GM20431 (cell line): ENCODE data around the gene REXO1.
"Not testable (repeated sequence)": the region's sequence is repeated elsewhere in the genome, so short reads cannot be mapped to it uniquely, and the experiment has no call there.

ENCODE experiments used
- in situ Hi-C: fragments of 300-500 bp; cut with MseI, MboI; formaldehyde crosslinking; loops from one replicate; pipeline ENCODE4 v1.15.0; 2020; ENCODE audit warnings: low sequenced_read_pairs; ENCODE audit not compliant: unreplicated experiment

REXO1 gene

GRCh38 chr19:1876496-1877279 is 28.4 kb upstream of the REXO1 start:
- in situ Hi-C loops, result not testable (repeated sequence)

DNA sequence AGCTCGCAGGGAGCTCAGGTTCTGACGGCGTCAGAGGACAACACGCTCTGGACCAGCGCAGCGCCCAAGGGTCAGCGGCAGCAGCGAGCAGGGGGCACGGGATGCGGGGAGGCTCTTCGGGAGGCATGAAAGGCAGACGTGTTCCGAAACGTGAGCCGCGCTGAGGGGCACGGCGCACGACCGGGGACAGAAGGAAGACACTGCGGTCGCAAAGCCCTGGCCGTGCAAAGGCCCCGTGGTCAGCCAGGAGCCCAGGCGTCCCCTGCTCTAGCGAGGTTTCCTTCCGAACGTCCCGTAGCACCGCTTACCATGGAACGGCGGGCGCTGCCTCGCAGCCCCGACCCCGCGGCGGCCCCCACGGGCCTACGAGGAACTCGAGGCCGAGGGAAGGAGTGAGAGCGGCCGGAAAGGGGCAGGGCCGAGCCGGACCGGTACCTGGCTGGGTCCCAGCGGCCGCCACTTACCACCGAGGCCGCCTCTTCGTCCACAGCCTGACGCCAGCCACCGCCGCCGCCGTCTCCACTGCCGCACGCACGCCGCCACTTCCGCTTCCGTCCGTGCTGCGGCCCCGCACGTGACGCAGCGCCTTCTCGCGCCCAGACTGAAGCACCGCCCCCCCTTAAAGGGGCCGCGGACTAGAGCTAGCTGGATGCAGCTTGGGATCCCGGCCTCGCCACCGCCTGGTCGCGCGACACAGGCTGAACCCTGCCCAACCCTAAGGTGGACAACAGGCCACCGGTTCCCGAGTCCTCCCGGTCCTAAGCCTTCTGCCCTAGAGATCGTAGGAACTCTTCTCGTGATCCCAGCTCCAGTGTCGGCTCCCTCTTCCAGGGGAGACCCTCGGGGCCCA is 27.6 kb upstream of the REXO1 start:
- in situ Hi-C loops, result no loop called here

- in situ Hi-C loops, result not testable (repeated sequence)
Observed at GRCh38 chr19:1875265-1875645, 27.0 kb upstream of the REXO1 start.

- in situ Hi-C loops, result no loop called here
Observed at GRCh38 chr19:1874554-1875185, 26.4 kb upstream of the REXO1 start.

DNA sequence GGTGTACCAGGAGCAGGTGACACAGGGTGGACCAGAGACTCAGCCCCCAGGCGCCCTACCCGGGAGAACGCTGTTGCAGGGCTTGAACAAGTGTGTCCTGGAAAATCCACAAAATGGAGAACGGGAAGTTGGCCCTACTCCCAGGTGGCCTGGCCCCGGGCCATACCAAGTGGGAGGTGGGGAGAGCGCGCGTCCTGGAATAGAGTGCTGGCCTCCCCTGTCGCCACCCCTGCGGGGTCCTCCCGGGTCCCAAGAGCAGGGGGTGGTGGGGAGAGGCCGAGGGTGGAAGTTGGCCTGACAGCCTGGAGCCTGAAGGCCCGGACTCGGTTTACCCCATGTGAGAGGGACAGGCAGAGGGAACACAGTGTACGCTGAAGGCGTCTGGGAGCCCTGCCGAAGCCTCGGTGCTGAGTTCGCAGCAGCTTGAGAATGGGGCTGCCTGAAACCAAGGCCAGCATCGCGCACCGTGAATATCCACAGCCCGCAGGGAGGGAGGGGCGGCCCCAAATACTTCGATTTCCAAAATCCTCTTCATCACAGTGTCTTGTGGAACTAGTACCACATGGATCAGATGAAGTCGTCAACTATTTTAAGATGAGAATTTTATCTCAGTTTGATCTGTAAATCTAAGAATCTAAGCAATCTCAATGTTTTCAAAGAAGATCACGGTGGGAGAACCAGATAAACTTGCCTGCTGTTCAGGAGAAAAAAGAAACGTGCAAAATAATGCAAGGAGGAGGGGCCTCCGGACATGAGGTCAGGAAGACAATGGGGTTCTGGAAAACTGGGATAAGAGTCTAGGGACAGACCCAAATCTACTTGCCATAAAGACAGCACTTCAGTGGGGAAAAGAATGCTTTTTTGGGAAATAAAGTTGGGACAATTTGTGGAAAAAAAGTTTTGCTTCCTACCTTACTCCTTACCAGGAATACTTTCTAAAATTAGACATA is 25.5 kb upstream of the REXO1 start:
- in situ Hi-C loops, result no loop called here

- in situ Hi-C loops, result no loop called here
Observed at GRCh38 chr19:1872807-1873523, 24.7 kb upstream of the REXO1 start.

- in situ Hi-C loops, result no loop called here
Observed at GRCh38 chr19:1871630-1872029, 23.3 kb upstream of the REXO1 start.

- in situ Hi-C loops, result no loop called here
Observed at GRCh38 chr19:1871140-1871597, 22.9 kb upstream of the REXO1 start.

- in situ Hi-C loops, result no loop called here
Observed at GRCh38 chr19:1868971-1869370, 20.7 kb upstream of the REXO1 start.

DNA sequence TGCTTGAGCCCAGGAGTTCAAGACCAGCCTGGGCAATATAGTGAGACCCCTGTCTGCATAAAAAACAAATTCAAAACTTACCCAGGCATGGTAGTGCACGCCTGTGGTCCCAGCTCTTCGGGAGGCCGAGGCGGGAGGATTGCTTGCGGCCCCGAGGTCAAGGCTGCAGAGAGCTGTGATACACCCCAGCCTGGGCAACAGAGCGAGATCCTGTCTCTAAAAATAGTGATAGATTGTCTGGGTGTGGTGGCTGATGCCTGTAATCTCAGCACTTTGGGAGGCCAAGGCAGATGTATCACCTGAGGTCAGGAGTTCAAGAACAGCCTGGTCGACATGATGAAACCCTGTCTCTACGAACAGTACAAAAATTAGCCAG is 19.1 kb upstream of the REXO1 start:
- in situ Hi-C loops, result no loop called here

GRCh38 chr19:1866693-1867348 is 18.5 kb upstream of the REXO1 start:
- in situ Hi-C loops, result no loop called here

- in situ Hi-C loops, result no loop called here
Observed at GRCh38 chr19:1865172-1866010, 17.1 kb upstream of the REXO1 start.

DNA sequence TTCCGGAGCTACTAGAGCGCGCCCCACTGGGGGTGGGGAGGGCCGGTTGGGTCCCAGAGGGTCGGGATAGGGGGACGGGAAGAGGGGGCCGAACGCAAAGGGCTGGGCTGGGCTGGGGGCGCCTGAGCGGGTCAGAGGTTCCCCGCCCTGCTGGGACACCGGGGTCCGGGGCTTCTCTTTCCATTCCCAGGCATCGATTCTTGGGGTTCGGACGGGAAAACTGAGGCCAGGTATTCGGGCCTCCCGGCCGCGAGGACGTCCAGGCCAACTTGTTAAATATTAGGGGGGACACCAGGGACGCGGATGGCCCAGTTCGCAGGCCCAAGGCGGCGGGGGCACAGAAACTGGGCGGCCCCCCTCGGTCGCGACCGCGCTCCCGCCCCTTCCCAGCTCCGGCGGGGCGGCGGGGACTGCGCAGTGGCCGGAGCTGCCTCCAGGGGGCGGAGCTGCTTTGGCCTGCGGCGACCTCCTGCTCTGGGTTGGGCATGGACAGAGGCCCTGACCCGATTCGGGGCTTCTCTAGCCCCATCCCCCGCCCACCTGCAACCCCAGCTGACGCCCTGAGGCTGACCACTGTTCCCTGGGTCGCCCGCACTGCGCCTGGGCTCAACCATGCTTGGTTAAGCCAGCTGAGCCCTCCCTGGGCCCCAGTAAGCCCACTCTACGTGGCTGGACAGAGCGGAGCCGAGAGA is 16.3 kb upstream of the REXO1 start:
- in situ Hi-C loops, result no loop called here

- in situ Hi-C loops, result no loop called here
Observed at GRCh38 chr19:1863638-1864479, 15.6 kb upstream of the REXO1 start.

DNA sequence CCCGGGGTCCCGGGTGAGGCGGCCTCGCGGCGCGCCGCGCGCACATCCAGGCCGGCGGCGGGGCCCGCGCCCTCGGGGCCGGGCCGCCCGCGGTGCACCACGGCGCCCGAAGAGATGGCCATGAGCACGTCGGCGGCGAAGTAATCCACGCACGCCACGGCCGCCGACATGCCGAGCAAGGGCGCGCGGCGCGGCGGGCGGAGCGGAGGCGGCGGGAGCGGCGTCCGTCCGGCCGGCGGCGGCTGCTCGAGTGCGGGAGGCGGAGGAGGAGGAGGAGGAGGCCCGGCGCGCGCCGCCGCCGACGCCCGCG is 15.0 kb upstream of the REXO1 start, which contains the start of gene KLF16:
Gene KLF16, minus strand, starts transcription at position 252 of the 310 bp plus-strand sequence. Its CDS starts 82 bp downstream, at position 170.
- in situ Hi-C loops, result no loop called here
